ENCODE results near the gene PMAIP1. TPM values are rescaled to one million over a fixed set of nuclear protein-coding genes. Genes with fewer than 3 reads are reported as not detected.

PMAIP1 gene
- total RNA-seq, 2 donors from 2014 or later, result 96.5 to 155 TPM

- Mint-ChIP-seq H3K9me3 (no peaks in the 10 kb centered on the region), H3K27me3 (ENCODE audit: low read depth) (peaks cover 5% of the 10 kb centered on the region), H3K4me3 (peak overlapping the region; percentile 14 to 62), H3K4me1 (ENCODE audit: low read depth) (peaks cover 55% of the 10 kb centered on the region), H3K27ac (no peak overlapping the region), H3K36me3 (ENCODE audit: insufficient read depth in 2 of 2) (no peaks in the 10 kb centered on the region)
- ATAC-seq (replicated peaks in 1 of 2) (no peak), DNase-seq (no peak)
Observed at GRCh38 chr18:59909289-59910036, 9.7 kb downstream of the PMAIP1 start.

GRCh38 chr18:59910967-59911366 is 11.2 kb downstream of the PMAIP1 start:
- Mint-ChIP-seq H3K27me3 (ENCODE audit: low read depth) (peaks cover 5% of the 10 kb centered on the region), H3K9me3 (no peaks in the 10 kb centered on the region), H3K4me1 (ENCODE audit: low read depth) (peaks cover 39% of the 10 kb centered on the region), H3K27ac (no peak overlapping the region), H3K4me3 (no peak overlapping the region), H3K36me3 (ENCODE audit: insufficient read depth in 2 of 2) (no peaks in the 10 kb centered on the region)
- no peak for ATAC-seq (replicated peaks in 1 of 2)
- DNase-seq, result no peak

- Mint-ChIP-seq H3K9me3 (no peaks in the 10 kb centered on the region), H3K27ac (no peak overlapping the region), H3K36me3 (ENCODE audit: insufficient read depth in 2 of 2) (no peaks in the 10 kb centered on the region), H3K27me3 (ENCODE audit: low read depth) (peaks cover 5% of the 10 kb centered on the region), H3K4me3 (no peak overlapping the region), H3K4me1 (ENCODE audit: low read depth) (peaks cover 35% of the 10 kb centered on the region)
- DNase-seq (no peak), ATAC-seq (replicated peaks in 1 of 2) (no peak)
Observed at GRCh38 chr18:59911600-59911999, 11.8 kb downstream of the PMAIP1 start.

- H3K27ac Mint-ChIP-seq, result peak overlapping the region; percentile 71
- peaks cover 35% of the 10 kb centered on the region for H3K4me1 Mint-ChIP-seq (ENCODE audit: low read depth)
- no peaks in the 10 kb centered on the region for H3K9me3 Mint-ChIP-seq
- no peaks in the 10 kb centered on the region for H3K36me3 Mint-ChIP-seq (ENCODE audit: insufficient read depth in 2 of 2)
- H3K4me3 Mint-ChIP-seq, result no peak overlapping the region
- H3K27me3 Mint-ChIP-seq (ENCODE audit: low read depth), result peaks cover 5% of the 10 kb centered on the region
- DNase-seq, result no peak
- no peak for ATAC-seq (replicated peaks in 1 of 2)
Observed at GRCh38 chr18:59912007-59912550, 12.3 kb downstream of the PMAIP1 start.

- Mint-ChIP-seq H3K4me1 (ENCODE audit: low read depth) (peaks cover 32% of the 10 kb centered on the region), H3K27me3 (ENCODE audit: low read depth) (peaks cover 6% of the 10 kb centered on the region), H3K27ac (no peak overlapping the region), H3K4me3 (no peak overlapping the region), H3K36me3 (ENCODE audit: insufficient read depth in 2 of 2) (no peaks in the 10 kb centered on the region), H3K9me3 (no peaks in the 10 kb centered on the region)
- DNase-seq, result no peak
- no peak for ATAC-seq (replicated peaks in 1 of 2)
Observed at GRCh38 chr18:59915606-59916005, 15.8 kb downstream of the PMAIP1 start.

- Mint-ChIP-seq H3K27ac (no peak overlapping the region), H3K4me3 (no peak overlapping the region), H3K4me1 (ENCODE audit: low read depth) (peaks cover 34% of the 10 kb centered on the region), H3K9me3 (no peaks in the 10 kb centered on the region), H3K27me3 (ENCODE audit: low read depth) (peaks cover 6% of the 10 kb centered on the region), H3K36me3 (ENCODE audit: insufficient read depth in 2 of 2) (no peaks in the 10 kb centered on the region)
- ATAC-seq (replicated peaks in 1 of 2), result no peak
- DNase-seq, result no peak
Observed at GRCh38 chr18:59916746-59917145, 16.9 kb downstream of the PMAIP1 start.

GRCh38 chr18:59917422-59917821 is 17.6 kb downstream of the PMAIP1 start:
- peak overlapping the region in 1 of 2 donors; percentile 24 for H3K4me3 Mint-ChIP-seq
- peaks cover 6% of the 10 kb centered on the region for H3K27me3 Mint-ChIP-seq (ENCODE audit: low read depth)
- peaks cover 40% of the 10 kb centered on the region for H3K4me1 Mint-ChIP-seq (ENCODE audit: low read depth)

GRCh38 chr18:59918320-59918755 is 18.5 kb downstream of the PMAIP1 start:
- peak overlapping the region in 1 of 2 donors; percentile 41 for H3K4me3 Mint-ChIP-seq
- H3K27ac Mint-ChIP-seq, result no peak overlapping the region
- H3K36me3 Mint-ChIP-seq (ENCODE audit: insufficient read depth in 2 of 2), result no peaks in the 10 kb centered on the region
- peaks cover 46% of the 10 kb centered on the region for H3K4me1 Mint-ChIP-seq (ENCODE audit: low read depth)
- peak in 1 of 2 donors; percentile 16 for DNase-seq
- H3K27me3 Mint-ChIP-seq (ENCODE audit: low read depth), result peaks cover 6% of the 10 kb centered on the region
- H3K9me3 Mint-ChIP-seq, result no peaks in the 10 kb centered on the region
- ATAC-seq (replicated peaks in 1 of 2), result peak in 1 of 2 donors; percentile 23

More at GRCh38 chr18:59917422-59917821, 17.6 kb downstream of the PMAIP1 start:
- no peak for DNase-seq
- no peaks in the 10 kb centered on the region for H3K36me3 Mint-ChIP-seq (ENCODE audit: insufficient read depth in 2 of 2)
- no peaks in the 10 kb centered on the region for H3K9me3 Mint-ChIP-seq
- no peak for ATAC-seq (replicated peaks in 1 of 2)
- no peak overlapping the region for H3K27ac Mint-ChIP-seq

- peaks cover 8% of the 10 kb centered on the region for H3K27me3 Mint-ChIP-seq (ENCODE audit: low read depth)
- no peaks in the 10 kb centered on the region for H3K36me3 Mint-ChIP-seq (ENCODE audit: insufficient read depth in 2 of 2)
- no peaks in the 10 kb centered on the region for H3K9me3 Mint-ChIP-seq
- DNase-seq (no peak), ATAC-seq (replicated peaks in 1 of 2) (no peak)
- H3K4me1 Mint-ChIP-seq (ENCODE audit: low read depth), result peaks cover 53% of the 10 kb centered on the region
- H3K27ac Mint-ChIP-seq, result no peak overlapping the region
- no peak overlapping the region for H3K4me3 Mint-ChIP-seq
Observed at GRCh38 chr18:59918997-59919396, 19.2 kb downstream of the PMAIP1 start.

- Mint-ChIP-seq H3K36me3 (ENCODE audit: insufficient read depth in 2 of 2) (no peaks in the 10 kb centered on the region), H3K4me3 (peak overlapping the region; percentile 5 to 50), H3K27me3 (ENCODE audit: low read depth) (peaks cover 16% of the 10 kb centered on the region), H3K9me3 (no peaks in the 10 kb centered on the region), H3K4me1 (ENCODE audit: low read depth) (peaks cover 67% of the 10 kb centered on the region), H3K27ac (peak overlapping the region; percentile 8)
- ATAC-seq (replicated peaks in 1 of 2) (peak; percentile 84 to 89), DNase-seq (peak; percentile 71 to 82)
Observed at GRCh38 chr18:59921384-59921891, 21.6 kb downstream of the PMAIP1 start.

GRCh38 chr18:59923539-59924196 is 23.9 kb downstream of the PMAIP1 start:
- no peaks in the 10 kb centered on the region for H3K36me3 Mint-ChIP-seq (ENCODE audit: insufficient read depth in 2 of 2)
- H3K4me3 Mint-ChIP-seq, result peak overlapping the region in 1 of 2 donors; percentile 15
- H3K4me1 Mint-ChIP-seq (ENCODE audit: low read depth), result peaks cover 63% of the 10 kb centered on the region
- no peaks in the 10 kb centered on the region for H3K9me3 Mint-ChIP-seq
- H3K27ac Mint-ChIP-seq, result peak overlapping the region; percentile 61
- no peak for ATAC-seq (replicated peaks in 1 of 2)
- peaks cover 9% of the 10 kb centered on the region for H3K27me3 Mint-ChIP-seq (ENCODE audit: low read depth)
- no peak for DNase-seq

GRCh38 chr18:59926131-59926530 is 26.3 kb downstream of the PMAIP1 start:
- peaks cover 59% of the 10 kb centered on the region for H3K4me1 Mint-ChIP-seq (ENCODE audit: low read depth)
- peak overlapping the region in 1 of 2 donors; percentile 65 for H3K4me3 Mint-ChIP-seq
- H3K27ac Mint-ChIP-seq, result no peak overlapping the region
- H3K27me3 Mint-ChIP-seq (ENCODE audit: low read depth), result peaks cover 9% of the 10 kb centered on the region
- no peaks in the 10 kb centered on the region for H3K36me3 Mint-ChIP-seq (ENCODE audit: insufficient read depth in 2 of 2)
- ATAC-seq (replicated peaks in 1 of 2) (no peak), DNase-seq (no peak)
- no peaks in the 10 kb centered on the region for H3K9me3 Mint-ChIP-seq

- ATAC-seq (replicated peaks in 1 of 2) (peak; percentile 81 to 91), DNase-seq (peak; percentile 51 to 56)
- Mint-ChIP-seq H3K9me3 (no peaks in the 10 kb centered on the region), H3K27ac (peak overlapping the region; percentile 55), H3K4me3 (peak overlapping the region; percentile 10 to 65), H3K27me3 (ENCODE audit: low read depth) (peaks cover 9% of the 10 kb centered on the region), H3K36me3 (ENCODE audit: insufficient read depth in 2 of 2) (no peaks in the 10 kb centered on the region), H3K4me1 (ENCODE audit: low read depth) (peaks cover 46% of the 10 kb centered on the region)
Observed at GRCh38 chr18:59927246-59927825, 27.5 kb downstream of the PMAIP1 start.
